GM21786 (cell line): ENCODE results near the gene OMP.

Experiments
- ATAC-seq: cut with Tn5 transposase; IDR thresholded peaks from one replicate; pipeline ENCODE4 v1.9.1; 2021; ENCODE audit not compliant: unreplicated experiment

The OMP gene

DNA sequence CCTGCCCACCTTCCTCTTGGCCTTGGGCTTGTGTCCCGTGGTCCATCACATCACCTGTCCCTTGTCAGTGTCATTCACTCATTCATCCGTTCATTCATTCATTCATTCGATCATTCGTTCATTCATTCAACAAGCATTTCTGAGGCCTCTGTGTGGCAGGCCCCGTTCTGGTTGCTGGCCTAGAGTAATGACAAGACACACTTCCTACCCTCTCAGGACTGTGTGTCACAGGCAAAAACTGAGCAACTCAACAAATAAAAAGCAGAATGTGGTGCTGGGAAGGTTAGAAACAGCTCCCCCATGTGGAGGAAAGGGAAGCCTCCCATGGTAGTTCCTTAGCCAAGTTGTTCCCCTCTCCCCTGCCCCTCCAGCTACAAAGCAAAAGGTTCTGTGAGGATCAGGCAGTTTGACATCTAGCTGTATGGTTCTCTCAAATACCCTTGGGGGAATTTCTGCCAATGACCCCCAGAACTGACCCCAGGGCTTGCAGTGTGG lies 1.6 kb upstream of the OMP start:
- ATAC-seq: no peak

DNA sequence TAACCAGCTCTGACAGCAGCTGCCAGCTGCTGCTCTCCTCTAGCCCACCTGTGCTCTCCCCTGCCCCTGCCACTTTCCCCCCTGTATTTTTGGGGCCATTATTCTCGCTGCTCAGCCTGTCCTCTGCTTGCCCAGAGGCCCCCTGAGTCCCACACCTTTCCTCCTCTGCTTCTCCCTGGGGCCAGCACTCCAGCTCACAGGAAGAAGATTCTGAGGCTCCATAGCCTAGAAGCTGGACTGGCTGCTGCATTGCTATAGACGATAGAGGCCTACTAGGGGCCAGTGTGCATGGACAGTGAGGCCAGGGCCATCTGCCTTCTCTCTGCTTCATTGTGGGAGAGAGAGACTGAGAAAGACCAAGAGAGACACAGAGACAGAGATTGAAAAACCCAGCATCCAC lies 679 bp downstream of the OMP start:
- no peak for ATAC-seq

DNA sequence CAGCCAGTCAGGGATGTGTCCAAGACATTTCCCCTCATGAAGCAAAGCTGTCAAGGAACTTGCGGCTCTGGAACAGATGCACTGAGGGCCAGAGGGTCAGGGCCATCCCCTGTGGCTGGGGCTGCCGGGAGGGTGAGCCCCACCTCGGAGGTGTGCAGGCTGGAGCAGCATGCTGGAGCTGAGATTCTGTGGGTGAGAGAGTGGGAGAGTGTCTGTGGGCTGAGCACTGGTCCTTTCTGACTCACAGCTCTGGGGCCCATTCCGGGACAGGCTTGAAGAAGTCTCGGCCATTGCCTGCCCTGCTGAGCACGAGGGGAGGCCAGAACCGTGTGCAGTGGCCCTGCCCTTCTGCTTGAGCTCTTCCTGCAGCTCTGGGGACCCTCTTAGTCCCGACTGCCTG lies 2.1 kb downstream of the OMP start:
- ATAC-seq: no peak

DNA sequence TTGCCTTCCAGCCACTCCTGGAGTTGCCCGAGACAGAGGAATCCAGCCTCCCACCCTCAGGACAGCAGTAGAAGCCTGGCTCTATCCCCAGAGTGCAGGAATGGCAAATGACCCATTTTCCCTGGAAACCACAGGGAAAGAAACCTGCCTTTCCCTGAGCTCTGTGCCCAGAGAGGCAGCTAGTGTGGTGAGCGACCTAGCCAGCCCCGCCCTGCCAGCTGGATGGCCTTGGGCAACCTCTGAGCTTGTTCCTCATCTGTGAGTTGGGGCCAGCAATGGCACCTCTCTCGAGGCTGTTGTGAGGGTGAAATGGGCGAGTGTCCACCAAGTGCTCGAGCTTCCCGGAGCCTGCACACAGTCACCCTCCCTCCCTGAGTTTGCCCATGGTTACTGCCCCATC lies 3.7 kb downstream of the OMP start:
- no peak for ATAC-seq

DNA sequence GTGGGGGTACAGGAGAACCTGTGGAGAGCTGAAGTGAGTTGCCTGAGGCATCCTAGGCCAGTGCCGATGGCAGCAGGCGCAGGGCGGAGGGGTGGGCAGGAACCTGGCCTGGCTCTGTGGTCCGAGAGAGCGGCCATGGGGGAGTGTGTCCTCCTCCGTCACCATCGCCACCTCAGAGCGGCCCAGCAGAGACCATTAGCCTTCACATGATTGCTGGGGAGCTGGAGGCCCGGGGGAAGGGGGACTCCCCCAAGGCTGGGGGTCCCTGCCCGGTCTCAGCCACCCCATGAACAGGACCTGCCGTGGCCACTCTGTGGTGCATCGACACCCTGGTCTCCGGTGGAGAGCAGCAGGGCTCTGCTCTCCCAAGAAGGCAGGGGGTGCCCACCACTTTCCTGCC lies 4.1 kb downstream of the OMP start:
- ATAC-seq: no peak

DNA sequence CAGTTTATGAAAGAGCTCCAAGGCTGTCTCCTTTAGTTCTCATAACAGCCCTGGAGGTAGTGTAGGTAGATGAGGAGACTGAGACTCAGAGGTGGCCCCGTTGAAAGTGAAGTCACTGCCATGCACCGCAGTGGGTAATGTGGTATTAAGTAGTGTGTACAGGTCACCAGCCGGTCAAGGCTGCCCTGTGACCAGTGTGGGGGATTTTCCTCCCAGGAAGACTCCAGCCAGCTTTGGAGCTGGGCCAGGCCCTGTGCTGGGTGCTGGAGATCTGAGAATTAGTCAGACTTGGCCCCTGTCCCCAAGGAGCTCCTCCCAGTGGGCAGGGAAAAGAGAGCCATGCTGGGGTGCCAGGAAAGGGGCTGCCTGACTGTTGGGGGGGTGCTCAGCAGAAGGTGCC lies 5.3 kb downstream of the OMP start:
- no peak for ATAC-seq

DNA sequence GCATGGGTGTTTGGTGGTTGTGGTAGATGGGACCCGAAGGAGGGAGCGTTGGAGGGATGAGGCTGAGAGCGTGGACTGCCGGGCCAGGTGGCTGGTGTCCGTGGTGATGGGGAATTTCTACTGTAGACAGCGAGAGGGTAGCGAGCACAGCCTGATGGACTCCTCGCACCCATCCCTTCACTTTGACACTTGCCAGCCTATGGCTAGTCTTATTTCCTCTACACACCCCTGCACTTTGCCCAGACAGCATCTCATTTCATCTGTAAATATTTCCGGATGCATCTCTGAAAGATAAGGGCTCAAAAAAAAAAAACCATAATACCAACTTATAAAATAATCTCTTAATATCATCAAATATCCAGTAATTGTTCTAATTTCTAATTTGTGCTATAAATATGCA lies 5.8 kb downstream of the OMP start:
- ATAC-seq: no peak

DNA sequence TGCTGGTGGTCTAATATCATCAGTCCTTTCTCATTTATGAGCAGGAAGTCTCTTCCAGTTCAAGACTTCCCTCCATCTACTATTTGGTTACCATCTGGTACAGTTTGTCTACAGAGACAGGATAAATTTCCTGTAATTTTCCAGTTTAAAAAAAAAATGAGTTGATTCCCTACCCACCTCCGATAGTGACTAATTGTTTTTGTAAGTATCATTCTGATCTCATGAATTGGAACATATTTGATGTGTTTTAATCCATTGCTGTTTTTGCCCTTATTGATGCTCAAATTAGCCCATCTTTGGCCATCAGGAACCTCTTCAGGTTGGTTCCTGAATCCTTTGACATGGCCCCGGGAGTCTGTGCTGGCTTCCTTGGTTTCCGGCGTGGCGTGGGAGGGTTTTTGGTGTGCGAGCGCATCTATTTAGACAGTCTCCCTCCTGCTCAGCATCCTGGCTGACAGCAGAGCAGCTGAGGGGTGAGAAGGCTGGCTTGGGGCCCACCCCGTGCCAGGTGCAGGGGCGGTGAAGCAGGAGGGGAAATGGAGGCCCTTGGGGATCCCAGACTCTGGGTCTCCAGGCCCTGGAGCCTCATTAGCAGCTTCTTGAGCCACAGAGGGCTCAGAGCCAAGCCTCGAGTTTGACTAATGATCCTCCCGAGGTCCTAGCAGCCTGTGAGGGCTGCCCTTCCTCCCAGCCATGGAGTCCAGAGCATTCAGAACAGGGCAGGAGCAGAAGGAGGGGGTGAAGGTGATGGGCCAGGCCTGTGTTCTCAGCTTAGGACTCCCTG lies 6.8 kb downstream of the OMP start:
- no peak for ATAC-seq

DNA sequence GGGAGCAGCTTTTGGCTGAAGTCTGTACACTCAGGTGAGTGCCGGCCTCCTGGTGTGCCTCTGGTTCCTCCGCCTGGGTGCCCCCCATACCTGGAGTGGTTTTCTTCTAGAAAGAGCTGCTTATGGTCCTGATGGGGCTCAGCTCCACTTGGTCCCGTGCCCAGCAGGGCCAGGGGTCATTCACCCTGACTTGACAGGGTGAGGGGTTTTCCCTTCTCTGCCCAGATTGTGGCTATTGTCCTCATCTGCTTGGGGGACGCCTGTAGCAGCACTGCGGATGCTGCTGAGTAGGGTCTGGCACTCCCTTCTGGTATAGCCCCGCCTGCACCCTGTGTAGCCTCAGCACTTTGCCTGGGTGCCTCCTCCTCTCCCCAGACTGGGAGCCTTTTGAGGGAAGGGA lies 8.2 kb downstream of the OMP start:
- ATAC-seq: no peak

DNA sequence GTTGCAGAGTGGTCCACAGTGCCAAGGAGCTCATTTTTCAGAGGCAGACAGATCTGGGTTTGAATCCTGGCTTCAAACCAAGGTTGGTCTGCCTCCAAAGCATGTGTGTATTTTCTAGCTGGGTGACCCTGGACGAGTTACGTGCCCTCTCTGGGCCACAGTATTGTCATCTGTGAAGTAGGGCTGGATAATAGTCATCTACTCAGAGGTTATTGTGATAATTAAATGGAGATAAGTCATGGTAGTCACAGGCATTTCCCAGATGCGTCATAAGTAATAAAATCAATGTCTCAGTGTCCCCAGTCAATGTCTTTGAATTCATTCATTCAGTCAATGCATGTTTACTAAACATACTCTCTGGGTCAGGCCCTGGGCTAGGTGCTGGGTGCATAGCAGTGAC lies 8.6 kb downstream of the OMP start:
- no peak for ATAC-seq

DNA sequence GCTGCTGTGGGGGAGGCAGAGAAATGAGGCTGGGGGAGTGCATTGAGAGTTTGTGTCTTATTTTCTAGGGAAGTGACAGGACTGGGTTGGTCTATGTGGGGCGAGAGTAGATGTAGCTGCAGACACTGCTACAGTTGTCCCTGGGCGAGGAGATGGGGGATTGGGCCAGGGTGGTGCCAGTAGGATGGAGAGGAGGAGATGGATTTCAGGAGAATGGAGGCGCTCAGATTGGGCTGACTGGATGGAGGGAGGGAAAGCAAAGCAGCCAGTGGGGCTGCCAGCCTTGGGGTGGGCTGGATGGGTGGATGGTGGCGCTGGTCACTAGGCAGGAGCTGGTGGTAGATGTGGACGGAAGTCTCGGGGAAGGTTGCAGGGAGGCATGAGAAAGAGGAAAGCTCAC lies 9.3 kb downstream of the OMP start:
- ATAC-seq: no peak

DNA sequence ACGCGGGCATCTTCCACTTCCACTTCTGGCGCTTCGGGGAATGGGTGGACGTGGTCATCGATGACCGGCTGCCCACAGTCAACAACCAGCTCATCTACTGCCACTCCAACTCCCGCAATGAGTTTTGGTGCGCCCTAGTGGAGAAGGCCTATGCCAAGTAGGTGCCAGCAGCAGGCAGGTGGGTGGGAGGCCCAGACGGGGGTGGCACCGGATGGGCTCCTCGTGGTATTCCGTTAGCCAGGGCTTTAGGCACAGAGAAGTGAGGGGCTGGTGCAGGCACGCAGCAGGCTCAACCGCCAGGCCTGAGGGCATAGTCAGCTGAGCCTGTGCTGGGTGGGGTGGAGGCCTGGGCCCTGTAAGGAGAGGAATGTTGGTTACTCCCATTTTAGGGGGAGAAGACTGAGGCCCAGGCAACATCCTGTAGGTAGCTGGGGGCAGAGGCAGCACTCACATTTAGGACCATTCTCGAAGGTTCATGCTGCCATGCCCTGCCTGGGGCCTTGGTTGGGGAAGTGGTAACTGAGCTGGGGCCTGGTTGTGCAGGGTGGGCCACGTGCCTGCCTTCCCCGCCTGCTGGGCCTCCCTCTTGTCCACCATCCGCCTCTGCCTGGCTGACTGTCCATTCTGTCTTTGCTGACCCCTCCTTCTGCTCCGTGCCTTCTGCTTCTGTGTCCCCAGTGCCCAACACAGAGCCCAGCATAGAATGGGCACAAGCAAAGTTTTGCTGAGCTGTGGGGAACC lies 10.2 kb downstream of the OMP start:
- no peak for ATAC-seq

DNA sequence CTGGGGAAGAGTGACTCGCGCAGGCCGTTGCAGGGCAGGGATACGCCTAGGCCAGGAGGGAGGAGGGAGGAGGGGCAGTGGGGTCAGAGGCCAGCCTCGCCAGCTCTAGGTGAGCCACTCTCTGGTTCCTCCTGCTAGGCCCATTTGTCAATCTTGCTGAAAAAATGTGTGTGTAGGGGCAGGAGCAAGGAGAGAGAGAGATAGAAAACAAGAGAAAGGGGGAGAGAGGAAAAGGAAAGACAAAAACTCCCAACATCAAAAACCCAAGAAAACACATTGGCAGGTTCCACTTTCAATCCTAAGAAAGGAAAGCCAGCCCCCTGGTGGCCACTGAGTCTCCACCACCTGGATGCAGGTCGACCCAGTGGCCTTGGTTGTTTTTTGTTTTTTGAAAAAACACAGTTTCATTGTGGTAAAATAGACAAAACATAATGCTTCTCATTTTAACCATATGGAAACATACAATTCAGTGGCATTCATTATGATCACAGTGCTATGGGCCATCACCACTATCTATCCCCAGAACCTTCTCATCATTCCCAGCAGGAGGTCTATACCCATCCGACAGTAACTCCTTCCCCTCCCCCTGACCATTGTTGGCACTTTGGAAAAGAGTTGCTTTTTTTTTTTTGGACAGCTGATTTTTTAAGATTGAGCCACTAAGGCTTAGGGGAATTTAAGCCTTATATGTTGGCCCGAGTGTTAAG lies 10.9 kb downstream of the OMP start:
- ATAC-seq: no peak

DNA sequence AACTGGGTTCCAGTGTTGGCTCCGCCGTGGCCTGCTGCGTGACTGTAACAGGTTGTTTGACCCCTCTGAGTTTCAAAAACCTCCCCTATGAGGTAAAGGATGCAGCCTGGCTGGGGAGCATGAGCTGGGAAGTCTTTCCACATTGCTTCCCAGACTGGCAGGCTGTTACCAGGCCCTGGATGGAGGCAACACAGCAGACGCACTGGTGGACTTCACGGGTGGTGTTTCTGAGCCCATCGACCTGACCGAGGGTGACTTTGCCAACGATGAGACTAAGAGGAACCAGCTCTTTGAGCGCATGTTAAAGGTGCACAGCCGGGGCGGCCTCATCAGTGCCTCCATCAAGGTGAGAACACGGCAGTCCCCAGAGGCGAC lies 11.4 kb downstream of the OMP start:
- no peak for ATAC-seq

DNA sequence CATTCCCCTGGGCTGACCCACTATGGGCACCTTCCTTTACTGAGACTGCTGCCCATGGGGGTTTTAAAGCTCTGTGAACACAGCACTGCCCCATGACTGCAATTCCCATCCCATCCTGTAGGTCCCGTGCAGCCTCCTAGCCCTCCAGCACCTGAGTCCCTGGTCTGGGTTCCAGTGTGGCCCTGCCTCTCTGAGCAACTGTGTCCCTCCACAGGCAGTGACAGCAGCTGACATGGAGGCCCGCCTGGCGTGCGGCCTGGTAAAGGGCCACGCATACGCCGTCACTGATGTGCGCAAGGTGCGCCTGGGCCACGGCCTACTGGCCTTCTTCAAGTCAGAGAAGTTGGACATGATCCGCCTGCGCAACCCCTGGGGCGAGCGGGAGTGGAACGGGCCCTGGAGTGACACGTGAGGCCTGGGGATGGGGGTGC lies 12.6 kb downstream of the OMP start:
- no peak for ATAC-seq

DNA sequence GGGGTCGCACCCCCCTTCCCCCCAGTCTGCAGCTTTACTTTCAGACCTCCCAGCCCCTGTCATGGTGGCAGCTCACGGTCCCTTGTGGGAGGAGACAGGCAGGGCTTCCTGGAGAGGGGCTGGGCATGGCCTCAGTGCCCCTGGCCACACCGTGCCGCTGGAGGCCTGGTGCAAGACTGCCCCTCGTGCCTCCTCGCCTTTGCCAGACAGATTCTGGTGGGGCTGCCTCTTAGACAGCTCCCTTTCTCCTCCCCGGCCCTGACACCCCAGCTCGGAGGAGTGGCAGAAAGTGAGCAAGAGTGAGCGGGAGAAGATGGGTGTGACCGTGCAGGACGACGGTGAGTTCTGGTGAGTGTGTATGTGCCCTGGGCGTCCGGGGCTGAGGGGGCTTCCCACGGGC lies 13.3 kb downstream of the OMP start:
- ATAC-seq: no peak

DNA sequence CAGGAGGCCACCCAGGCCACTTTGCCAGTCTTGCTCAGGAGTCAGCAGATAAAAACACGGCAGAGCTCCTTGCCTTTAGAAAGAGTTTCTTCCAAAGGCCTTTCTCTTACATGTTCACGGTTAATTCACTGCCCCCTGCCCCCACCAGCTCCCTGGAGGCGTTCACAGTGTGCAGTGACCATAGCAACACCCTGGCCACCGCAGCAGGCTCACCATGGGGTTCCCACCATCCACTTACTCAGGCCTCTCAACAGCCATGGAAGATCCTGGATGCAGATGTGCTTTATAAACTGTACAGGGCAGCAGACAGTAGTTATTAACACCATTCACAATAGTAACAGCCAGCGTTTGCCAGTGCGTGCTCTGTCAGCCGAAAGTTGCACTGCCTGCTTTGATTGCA lies 14.9 kb downstream of the OMP start:
- ATAC-seq: no peak

DNA sequence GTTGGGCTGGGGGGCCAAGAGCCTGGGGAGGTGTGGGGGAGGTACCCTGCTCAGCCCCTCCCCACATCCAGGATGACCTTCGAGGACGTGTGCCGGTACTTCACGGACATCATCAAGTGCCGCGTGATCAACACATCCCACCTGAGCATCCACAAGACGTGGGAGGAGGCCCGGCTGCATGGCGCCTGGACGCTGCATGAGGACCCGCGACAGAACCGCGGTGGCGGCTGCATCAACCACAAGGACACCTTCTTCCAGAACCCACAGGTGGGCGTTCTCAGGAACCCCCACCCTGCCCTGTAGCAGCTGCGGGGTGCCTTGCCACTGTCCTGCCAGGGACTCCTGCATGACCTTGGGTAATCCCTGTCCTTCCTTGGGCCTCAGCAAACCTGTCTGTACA lies 15.4 kb downstream of the OMP start:
- no peak for ATAC-seq

DNA sequence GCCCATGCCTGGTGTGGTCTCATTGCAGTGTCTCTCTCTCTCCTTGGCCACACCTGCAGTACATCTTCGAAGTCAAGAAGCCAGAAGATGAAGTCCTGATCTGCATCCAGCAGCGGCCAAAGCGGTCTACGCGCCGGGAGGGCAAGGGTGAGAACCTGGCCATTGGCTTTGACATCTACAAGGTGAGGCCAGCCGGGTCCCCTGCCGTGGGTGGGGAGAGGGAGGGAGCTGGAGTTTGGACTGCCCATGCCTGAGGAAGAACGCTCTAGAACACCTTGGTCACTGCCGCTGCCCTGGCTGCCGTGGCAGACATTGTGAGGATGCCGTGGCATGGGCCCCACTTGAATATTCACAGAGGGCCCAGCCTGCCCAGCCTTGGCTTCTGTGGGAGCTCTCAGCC lies 16.3 kb downstream of the OMP start:
- no peak for ATAC-seq

DNA sequence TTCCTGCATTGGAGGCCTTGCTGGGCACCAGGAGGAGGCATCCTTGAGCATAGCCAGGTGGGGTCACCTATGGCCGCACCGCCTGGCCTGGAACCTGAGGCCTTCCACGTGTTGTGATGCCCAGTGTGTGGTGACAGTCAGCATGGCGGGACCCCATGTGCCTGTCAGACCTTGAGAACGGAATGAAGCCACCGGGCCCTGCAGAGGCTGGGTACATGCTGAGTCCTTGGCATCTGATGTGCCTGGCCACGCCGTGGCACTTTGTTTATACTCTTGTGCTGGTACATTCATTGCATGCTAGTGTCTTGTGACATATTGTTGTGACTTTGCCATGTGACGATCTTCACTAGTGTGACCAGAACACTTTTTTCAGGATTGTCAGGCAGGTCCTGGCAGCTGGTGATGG lies 16.9 kb downstream of the OMP start:
- ATAC-seq: no peak

DNA sequence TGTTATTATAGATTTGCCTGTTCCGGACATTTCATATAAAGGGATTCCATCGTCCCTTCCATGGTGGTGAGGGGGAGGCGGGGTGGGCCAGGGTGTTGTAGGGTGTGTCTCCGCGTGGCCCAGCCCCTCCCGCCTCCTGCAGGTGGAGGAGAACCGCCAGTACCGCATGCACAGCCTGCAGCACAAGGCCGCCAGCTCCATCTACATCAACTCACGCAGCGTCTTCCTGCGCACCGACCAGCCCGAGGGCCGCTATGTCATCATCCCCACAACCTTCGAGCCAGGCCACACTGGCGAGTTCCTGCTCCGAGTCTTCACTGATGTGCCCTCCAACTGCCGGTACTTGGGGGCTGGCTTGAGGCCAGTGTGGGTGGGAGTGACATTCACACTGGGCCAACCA lies 17.9 kb downstream of the OMP start:
- ATAC-seq: no peak

DNA sequence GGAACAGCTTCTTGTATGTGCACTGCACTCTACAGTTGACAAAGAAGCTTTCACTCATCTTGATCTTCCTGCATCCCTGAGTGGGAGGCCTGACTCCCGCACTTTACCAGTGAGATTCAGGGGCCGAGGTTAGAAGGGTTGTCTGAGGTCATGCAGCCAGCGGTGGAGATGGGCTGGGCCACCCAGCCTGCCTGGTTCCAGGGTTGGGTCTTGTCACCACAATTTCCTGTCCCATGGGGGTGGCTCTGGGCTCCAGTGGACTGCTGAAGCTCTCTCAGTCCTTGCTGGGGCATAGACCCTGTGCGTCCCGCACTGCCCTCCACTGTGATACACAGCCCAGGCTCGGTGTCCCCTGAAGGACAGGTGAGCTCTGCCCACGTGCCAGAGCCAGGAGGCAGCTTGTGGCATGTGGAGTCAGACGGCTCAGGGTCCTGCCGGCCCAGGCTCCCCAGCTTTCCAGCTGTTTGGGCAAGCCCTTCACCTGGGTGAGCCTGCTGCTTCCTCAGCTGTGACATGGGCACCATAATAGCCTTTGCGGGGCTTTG lies 18.5 kb downstream of the OMP start:
- ATAC-seq: no peak
